Measurements from ENCODE around the gene ACAP1.

The ACAP1 gene

GRCh38 chr17:7296189-7296861 lies 40.0 kb upstream of the ACAP1 start:
- ATAC-seq (replicated peaks) (peak; percentile 41), DNase-seq (peak in 2 of 3 experiments; percentile 55 to 63)
- H3K4me1 Mint-ChIP-seq (ENCODE audit: low read depth in 2 of 2) = peaks cover 15 to 19% of the 10 kb centered on the region in 2 donors
- H3K27me3 Mint-ChIP-seq = peaks cover 8 to 23% of the 10 kb centered on the region in 2 donors
- no peak overlapping the region for H3K27ac Mint-ChIP-seq
- no peaks in the 10 kb centered on the region for H3K9me3 Mint-ChIP-seq
- peaks cover 10% of the 10 kb centered on the region for H3K36me3 Mint-ChIP-seq (ENCODE audit: insufficient read depth)
- H3K4me3 Mint-ChIP-seq = peak overlapping the region; percentile 43 to 92

- Mint-ChIP-seq H3K4me1 (ENCODE audit: low read depth in 2 of 2) (peaks cover 6 to 11% of the 10 kb centered on the region in 2 donors), H3K9me3 (no peaks in the 10 kb centered on the region), H3K36me3 (ENCODE audit: insufficient read depth) (peaks cover 25% of the 10 kb centered on the region), H3K27ac (no peak overlapping the region), H3K27me3 (no peaks in the 10 kb centered on the region), H3K4me3 (no peak overlapping the region)
- DNase-seq (no peak), ATAC-seq (replicated peaks) (no peak)
Measured at GRCh38 chr17:7304179-7304578, 32.1 kb upstream of the ACAP1 start.

GRCh38 chr17:7306911-7307685 lies 29.2 kb upstream of the ACAP1 start, which contains the start of gene EIF5A:
TSS of gene EIF5A (plus strand) at chr17:7307628. CDS start at chr17:7309636, 2,008 bp downstream.
- H3K27me3 Mint-ChIP-seq = no peaks in the 10 kb centered on the region
- DNase-seq = peak; percentile 99 to 100 (median 99)
- peak within 1 kb of the TSS; percentile 92 to 99 for H3K27ac Mint-ChIP-seq
- no peaks in the 10 kb centered on the region for H3K9me3 Mint-ChIP-seq
- ATAC-seq (replicated peaks) = peak; percentile 64
- peaks cover 53% of the 10 kb centered on the region for H3K36me3 Mint-ChIP-seq (ENCODE audit: insufficient read depth)
- H3K4me3 Mint-ChIP-seq = peak within 1 kb of the TSS; percentile 82 to 90
- peaks cover 30 to 34% of the 10 kb centered on the region in 2 donors for H3K4me1 Mint-ChIP-seq (ENCODE audit: low read depth in 2 of 2)

- ATAC-seq (replicated peaks) (peak; percentile 9), DNase-seq (peak; percentile 36 to 57 (median 53))
- Mint-ChIP-seq H3K9me3 (no peaks in the 10 kb centered on the region), H3K4me1 (ENCODE audit: low read depth in 2 of 2) (peaks cover 38 to 41% of the 10 kb centered on the region in 2 donors), H3K36me3 (ENCODE audit: insufficient read depth) (peaks cover 62% of the 10 kb centered on the region), H3K27me3 (no peaks in the 10 kb centered on the region), H3K27ac (peak overlapping the region; percentile 92 to 99), H3K4me3 (peak overlapping the region; percentile 82 to 90)
Measured at GRCh38 chr17:7307686-7308624, 28.4 kb upstream of the ACAP1 start.

GRCh38 chr17:7308625-7309433 lies 27.5 kb upstream of the ACAP1 start:
- DNase-seq (peak; percentile 82 to 85 (median 83)), ATAC-seq (replicated peaks) (peak; percentile 40)
- H3K4me3 Mint-ChIP-seq = peak overlapping the region; percentile 82 to 90
- peaks cover 70% of the 10 kb centered on the region for H3K36me3 Mint-ChIP-seq (ENCODE audit: insufficient read depth)
- peak overlapping the region; percentile 92 to 99 for H3K27ac Mint-ChIP-seq
- no peaks in the 10 kb centered on the region for H3K9me3 Mint-ChIP-seq
- peaks cover 45 to 49% of the 10 kb centered on the region in 2 donors for H3K4me1 Mint-ChIP-seq (ENCODE audit: low read depth in 2 of 2)
- no peaks in the 10 kb centered on the region for H3K27me3 Mint-ChIP-seq

GRCh38 chr17:7309628-7310027 lies 26.7 kb upstream of the ACAP1 start:
- Mint-ChIP-seq H3K27ac (peak overlapping the region; percentile 92 to 99), H3K27me3 (no peaks in the 10 kb centered on the region), H3K4me1 (ENCODE audit: low read depth in 2 of 2) (peaks cover 53 to 55% of the 10 kb centered on the region in 2 donors), H3K4me3 (peak overlapping the region; percentile 82 to 90), H3K36me3 (ENCODE audit: insufficient read depth) (peaks cover 78% of the 10 kb centered on the region), H3K9me3 (no peaks in the 10 kb centered on the region)
- ATAC-seq (replicated peaks) = no peak
- no peak for DNase-seq

GRCh38 chr17:7311110-7311705 lies 25.1 kb upstream of the ACAP1 start:
- peaks cover 61 to 62% of the 10 kb centered on the region in 2 donors for H3K4me1 Mint-ChIP-seq (ENCODE audit: low read depth in 2 of 2)
- H3K9me3 Mint-ChIP-seq = no peaks in the 10 kb centered on the region
- peak overlapping the region; percentile 92 to 99 for H3K27ac Mint-ChIP-seq
- H3K36me3 Mint-ChIP-seq (ENCODE audit: insufficient read depth) = peaks cover 89% of the 10 kb centered on the region
- no peaks in the 10 kb centered on the region for H3K27me3 Mint-ChIP-seq
- H3K4me3 Mint-ChIP-seq = peak overlapping the region; percentile 82 to 90
- DNase-seq (no peak), ATAC-seq (replicated peaks) (no peak)

- Mint-ChIP-seq H3K4me1 (ENCODE audit: low read depth in 2 of 2) (peaks cover 57 to 65% of the 10 kb centered on the region in 2 donors), H3K27me3 (no peaks in the 10 kb centered on the region)
Measured at GRCh38 chr17:7312432-7313087, 23.8 kb upstream of the ACAP1 start.

GRCh38 chr17:7313088-7313889 lies 23.0 kb upstream of the ACAP1 start:
- no peak for DNase-seq
- Mint-ChIP-seq H3K9me3 (no peaks in the 10 kb centered on the region), H3K4me1 (ENCODE audit: low read depth in 2 of 2) (peaks cover 57 to 65% of the 10 kb centered on the region in 2 donors), H3K27me3 (no peaks in the 10 kb centered on the region), H3K36me3 (ENCODE audit: insufficient read depth) (peaks cover 78% of the 10 kb centered on the region), H3K4me3 (peak overlapping the region; percentile 33 to 90), H3K27ac (peak overlapping the region; percentile 96)
- ATAC-seq (replicated peaks) = no peak

More at GRCh38 chr17:7312432-7313087, 23.8 kb upstream of the ACAP1 start:
- H3K4me3 Mint-ChIP-seq = peak overlapping the region; percentile 13 to 90
- no peaks in the 10 kb centered on the region for H3K9me3 Mint-ChIP-seq
- peaks cover 81% of the 10 kb centered on the region for H3K36me3 Mint-ChIP-seq (ENCODE audit: insufficient read depth)
- DNase-seq = no peak
- peak overlapping the region; percentile 96 for H3K27ac Mint-ChIP-seq
- ATAC-seq (replicated peaks) = no peak

GRCh38 chr17:7313890-7314718 lies 22.2 kb upstream of the ACAP1 start:
- Mint-ChIP-seq H3K4me3 (peak overlapping the region; percentile 90 to 93), H3K4me1 (ENCODE audit: low read depth in 2 of 2) (peaks cover 51 to 59% of the 10 kb centered on the region in 2 donors), H3K9me3 (no peaks in the 10 kb centered on the region), H3K27me3 (no peaks in the 10 kb centered on the region), H3K36me3 (ENCODE audit: insufficient read depth) (peaks cover 70% of the 10 kb centered on the region), H3K27ac (peak overlapping the region; percentile 96)
- no peak for DNase-seq
- ATAC-seq (replicated peaks) = no peak
